RPMI7951 (cell line): ENCODE data around the gene KANSL1. TPM values are rescaled to one million over a fixed set of nuclear protein-coding genes. Genes with fewer than 3 reads are reported as not detected.

ENCODE experiments used
- DNase-seq: peaks from one replicate; pipeline ENCODE4 v3.0.0-alpha.2; 2012; ENCODE audit warnings: low read depth
- total RNA-seq: library from RNA; depleted of rRNA; stranded (reverse); fragments of >200 nt; shearing (Covaris generic); gene quantifications from 2 replicates; pipeline ENCODE4 v1.2.3, GENCODE V29; 2014

Gene KANSL1
- total RNA-seq, 1 experiment from 2014 or later, result 23.7 TPM

- no peak for DNase-seq
These were observed 191.6 kb downstream of the KANSL1 start for GRCh38 chr17:46001390-46002310.

GRCh38 chr17:46000757-46001156, 192.5 kb downstream of the KANSL1 start:
- no peak for DNase-seq

DNA sequence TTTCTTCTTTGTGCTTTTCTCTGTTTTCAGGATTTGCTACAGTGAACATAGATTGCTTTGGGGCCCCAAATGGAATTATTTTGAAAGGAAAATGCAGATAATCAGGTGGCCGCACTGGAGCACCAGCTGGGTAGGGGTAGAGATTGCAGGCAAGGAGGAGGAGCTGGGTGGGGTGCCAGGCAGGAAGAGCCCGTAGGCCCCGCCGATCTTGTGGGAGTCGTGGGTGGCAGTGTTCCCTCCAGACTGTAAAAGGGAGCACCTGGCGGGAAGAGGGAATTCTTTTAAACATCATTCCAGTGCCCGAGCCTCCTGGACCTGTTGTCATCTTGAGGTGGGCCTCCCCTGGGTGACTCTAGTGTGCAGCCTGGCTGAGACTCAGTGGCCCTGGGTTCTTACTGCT, 192.9 kb downstream of the KANSL1 start:
- no peak for DNase-seq

- no peak for DNase-seq
These were observed 193.3 kb downstream of the KANSL1 start for GRCh38 chr17:45999900-46000290.

DNA sequence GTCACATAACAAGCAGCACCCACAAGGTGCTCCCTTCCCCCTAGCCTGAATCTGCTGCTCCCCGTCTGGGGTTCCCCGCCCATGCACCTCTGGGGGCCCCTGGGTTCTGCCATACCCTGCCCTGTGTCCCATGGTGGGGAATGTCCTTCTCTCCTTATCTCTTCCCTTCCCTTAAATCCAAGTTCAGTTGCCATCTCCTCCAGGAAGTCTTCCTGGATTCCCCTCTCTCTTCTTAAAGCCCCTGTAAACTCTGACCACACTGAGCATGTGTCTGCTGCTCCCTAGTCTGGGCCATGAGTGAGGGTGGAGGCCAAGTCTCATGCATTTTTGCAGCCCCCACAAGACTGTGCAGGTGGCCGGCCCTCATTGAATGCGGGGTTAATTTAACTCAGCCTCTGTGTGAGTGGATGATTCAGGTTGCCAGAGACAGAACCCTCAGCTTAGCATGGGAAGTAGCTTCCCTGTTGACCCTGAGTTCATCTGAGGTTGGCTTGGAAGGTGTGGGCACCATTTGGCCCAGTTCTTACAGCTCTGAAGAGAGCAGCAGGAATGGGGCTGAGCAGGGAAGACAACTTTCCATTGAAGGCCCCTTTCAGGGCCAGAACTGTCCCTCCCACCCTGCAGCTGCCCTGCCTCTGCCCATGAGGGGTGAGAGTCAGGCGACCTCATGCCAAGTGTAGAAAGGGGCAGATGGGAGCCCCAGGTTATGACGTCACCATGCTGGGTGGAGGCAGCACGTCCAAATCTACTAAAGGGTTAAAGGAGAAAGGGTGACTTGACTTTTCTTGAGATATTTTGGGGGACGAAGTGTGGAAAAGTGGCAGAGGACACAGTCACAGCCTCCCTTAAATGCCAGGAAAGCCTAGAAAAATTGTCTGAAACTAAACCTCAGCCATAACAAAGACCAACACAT, 194.0 kb downstream of the KANSL1 start, which contains the start of gene STH:
STH (plus strand) TSS at position 264 of the 913 bp plus-strand sequence; CDS start at position 294, 30 bp downstream.
- DNase-seq, result no peak

GRCh38 chr17:45997624-45998023, 195.6 kb downstream of the KANSL1 start:
- no peak for DNase-seq

GRCh38 chr17:45997166-45997565, 196.1 kb downstream of the KANSL1 start:
- no peak for DNase-seq

- DNase-seq, result no peak
These were observed 196.8 kb downstream of the KANSL1 start for GRCh38 chr17:45996282-45996937.

- DNase-seq, result no peak
These were observed 197.5 kb downstream of the KANSL1 start for GRCh38 chr17:45995627-45996270.

GRCh38 chr17:45994987-45995386, 198.2 kb downstream of the KANSL1 start:
- DNase-seq, result no peak

- no peak for DNase-seq
These were observed 199.1 kb downstream of the KANSL1 start for GRCh38 chr17:45993962-45994627.

GRCh38 chr17:45992904-45993303, 200.3 kb downstream of the KANSL1 start:
- no peak for DNase-seq

DNA sequence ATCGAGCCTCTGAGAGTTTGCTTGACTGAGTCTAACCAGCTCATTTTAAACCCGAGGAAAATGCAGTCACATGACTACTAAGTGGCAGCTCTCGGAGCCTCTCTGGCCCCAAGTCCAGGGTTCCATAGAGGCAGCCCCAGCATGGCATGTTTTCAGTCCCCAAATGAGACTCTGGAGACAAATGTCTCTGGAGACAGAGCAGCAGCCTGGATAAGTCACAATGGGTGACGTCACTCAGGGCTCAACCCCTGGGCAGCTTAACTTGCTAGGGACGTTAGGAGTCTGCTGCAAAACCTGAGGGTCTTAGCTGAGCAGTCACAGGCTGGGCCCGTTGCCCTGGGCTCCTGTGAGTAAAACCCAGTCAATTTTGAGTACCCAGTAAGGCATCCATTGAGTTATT, 201.1 kb downstream of the KANSL1 start:
- DNase-seq, result no peak

DNA sequence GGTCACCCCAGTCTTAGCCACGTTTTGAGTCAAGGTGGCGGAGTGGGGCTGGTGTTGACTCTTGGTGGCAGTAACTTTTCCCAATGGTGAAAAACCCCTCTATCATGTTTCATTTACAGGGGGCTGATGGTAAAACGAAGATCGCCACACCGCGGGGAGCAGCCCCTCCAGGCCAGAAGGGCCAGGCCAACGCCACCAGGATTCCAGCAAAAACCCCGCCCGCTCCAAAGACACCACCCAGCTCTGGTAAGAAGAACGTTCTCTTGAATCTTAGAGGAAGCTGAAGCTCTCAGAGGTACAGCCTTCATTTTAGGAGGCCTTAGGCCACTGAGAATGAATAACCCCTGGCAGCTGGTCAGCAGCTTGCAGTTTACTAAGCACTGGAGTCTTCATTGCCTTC, 201.9 kb downstream of the KANSL1 start:
- no peak for DNase-seq

- DNase-seq, result no peak
These were observed 202.3 kb downstream of the KANSL1 start for GRCh38 chr17:45990886-45991285.

GRCh38 chr17:45989759-45990158, 203.5 kb downstream of the KANSL1 start:
- no peak for DNase-seq

DNA sequence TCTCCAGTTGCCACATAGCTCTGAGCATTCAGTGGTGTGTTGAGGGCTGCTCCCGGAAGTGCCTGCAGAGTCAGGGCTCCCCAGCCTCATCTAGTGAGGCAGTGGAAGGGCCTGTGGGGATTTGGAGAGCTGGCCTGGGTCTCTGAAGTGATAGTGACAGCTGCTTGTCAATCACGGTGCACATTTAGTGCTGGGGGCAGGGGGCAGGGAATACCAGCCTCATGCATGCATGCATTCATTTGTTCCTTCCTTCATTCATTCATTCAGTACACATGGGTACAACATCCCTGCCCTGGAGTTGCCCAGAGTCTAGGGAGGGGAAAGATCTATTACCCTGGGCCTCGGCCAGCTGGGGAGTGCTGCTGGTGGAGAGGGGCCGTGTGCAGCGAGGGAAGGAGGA, 205.5 kb downstream of the KANSL1 start:
- DNase-seq, result no peak

DNA sequence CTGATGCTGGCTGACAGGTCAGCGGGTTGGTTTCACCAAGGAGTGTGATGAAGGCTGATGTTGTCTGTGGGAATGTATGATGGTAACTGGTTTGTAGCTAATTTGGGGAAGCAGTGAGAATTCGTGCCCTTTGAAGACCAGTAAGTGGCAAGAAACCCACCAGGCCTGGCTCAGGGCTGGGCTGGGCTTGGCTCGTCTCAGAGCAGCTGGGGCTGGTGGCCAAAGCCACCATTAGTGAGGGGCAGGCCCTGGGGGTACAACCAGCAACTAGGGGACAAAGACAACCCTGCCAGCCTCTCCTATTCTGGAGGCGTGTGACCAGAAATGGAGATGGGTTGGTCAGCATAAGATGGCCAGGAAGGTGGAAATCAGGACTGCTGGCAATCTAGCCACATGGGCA, 207.2 kb downstream of the KANSL1 start:
- DNase-seq, result no peak

- DNase-seq, result no peak
These were observed 207.8 kb downstream of the KANSL1 start for GRCh38 chr17:45985447-45985846.

DNA sequence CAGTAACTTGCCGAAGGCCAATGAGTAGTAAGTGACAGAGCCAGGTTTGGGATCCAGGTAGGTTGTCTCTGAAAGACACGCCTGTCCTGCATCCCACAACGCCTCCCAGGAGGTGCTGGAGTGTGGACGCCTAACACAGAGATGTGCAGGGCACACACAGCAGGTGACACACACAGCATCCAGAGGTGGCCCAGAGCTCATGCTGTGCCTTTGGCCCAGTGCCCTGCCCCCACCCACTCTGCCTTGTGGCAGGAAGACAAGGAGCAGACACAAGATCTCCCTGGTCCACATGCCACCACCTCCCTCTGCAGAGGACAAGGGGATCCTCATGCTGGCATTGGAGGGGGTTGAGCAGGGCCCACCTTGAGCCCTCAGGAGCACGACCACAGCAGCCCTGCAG, 208.9 kb downstream of the KANSL1 start:
- DNase-seq, result no peak
